Measurements from ENCODE around the gene SUN2. TPM values are rescaled to one million over a fixed set of nuclear protein-coding genes. Genes with fewer than 3 reads are reported as not detected.

SUN2 gene
- total and polyA plus RNA-seq, 2 of the 8 experiments (the other 6 are each of a cell fraction or from before 2014, with no cell fraction given), result 5.1 to 10.5 TPM

DNA sequence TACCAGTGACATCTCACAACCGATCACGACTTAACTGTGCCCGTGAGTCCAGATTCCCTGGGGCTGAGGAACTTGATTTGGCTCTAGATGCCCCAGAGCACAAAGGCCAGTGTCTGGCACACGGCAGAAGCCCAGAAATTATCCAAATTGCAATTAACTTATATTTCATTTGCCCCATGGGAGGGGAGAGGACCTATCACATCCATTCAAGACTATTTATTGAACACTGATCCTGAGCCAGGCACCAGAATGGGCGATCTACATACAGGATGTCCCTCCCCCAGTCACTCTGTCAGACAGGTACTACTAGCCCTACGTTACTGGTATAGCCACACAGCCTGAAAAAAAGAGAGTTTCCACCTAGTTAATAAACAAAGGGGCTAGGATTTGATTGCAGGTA lies 33.0 kb upstream of the SUN2 start:
- no peak overlapping the region for H2BK5ac ChIP-seq (ENCODE audit: low read depth, low read length)
- no peak overlapping the region for H2AK5ac ChIP-seq (ENCODE audit: low read depth, low read length)
- H3K4me1 ChIP-seq (replicated peaks in 1 of 4; ENCODE audit: control insufficient read depth in 3 of 4, insufficient read depth in 4 of 4, low read length in 3 of 4), result peaks cover 0 to 4% (median 0%) of the 10 kb centered on the region in 4 experiments; a peak in 2 of 7 replicates
- H3K27ac ChIP-seq (ENCODE audit: low read depth, low read length), result no peak overlapping the region
- no peak overlapping the region for H3K4ac ChIP-seq (replicated peaks; ENCODE audit: insufficient read length, low read depth, low read length)
- H3K4me3 ChIP-seq (ENCODE audit: extremely low read depth in 1 of 4, insufficient read depth in 2 of 4, low read depth in 3 of 4, low read length in 4 of 4), result no peak overlapping the region
- no peak overlapping the region for H4K8ac ChIP-seq (ENCODE audit: extremely low read depth, insufficient read depth, low read length)
- H3K79me1 ChIP-seq (ENCODE audit: low read depth, low read length), result no peaks in the 10 kb centered on the region
- H3K9me3 ChIP-seq (ENCODE audit: insufficient read depth in 2 of 2, low read depth in 1 of 2, low read length in 1 of 2), result no peaks in the 10 kb centered on the region
- H3K79me2 ChIP-seq (ENCODE audit: control insufficient read depth in 1 of 2, insufficient read depth in 2 of 2, low read length in 2 of 2), result no peaks in the 10 kb centered on the region
- H3K23ac ChIP-seq (ENCODE audit: insufficient read length), result no peak overlapping the region
- DNase-seq (ENCODE audit: low read depth in 1 of 2, low spot score in 2 of 2) (no peak), FAIRE-seq (no peak)
- no peak overlapping the region for H3K9ac ChIP-seq (replicated peaks in 1 of 4; ENCODE audit: extremely low read depth in 1 of 4, low read depth in 3 of 4, low read length in 3 of 4)
- H3K18ac ChIP-seq (ENCODE audit: extremely low read depth, low read length), result no peak overlapping the region
- H3K27me3 ChIP-seq (replicated peaks in 1 of 4; ENCODE audit: control insufficient read depth in 3 of 4, extremely low read depth in 1 of 4, insufficient read depth in 3 of 4, low read length in 3 of 4), result no peaks in the 10 kb centered on the region; a peak in 1 of 7 replicates
- POLR2A ChIA-PET (ENCODE audit: partially characterized antibody), result no interaction called here
- H3K56ac ChIP-seq (replicated peaks; ENCODE audit: insufficient read length, low read depth, low read length), result no peak overlapping the region
- H2BK120ac ChIP-seq (replicated peaks; ENCODE audit: low read depth, low read length), result no peak overlapping the region
- no peak overlapping the region for H3K14ac ChIP-seq (ENCODE audit: insufficient read length)
- H4K20me1 ChIP-seq (replicated peaks in 1 of 2; ENCODE audit: control insufficient read depth in 1 of 2, insufficient read depth in 2 of 2, low read length in 2 of 2), result peaks cover 0 to 3% of the 10 kb centered on the region in 2 experiments
- peaks cover 5% of the 10 kb centered on the region for H3K23me2 ChIP-seq (ENCODE audit: low read depth, low read length)
- H2BK12ac ChIP-seq (ENCODE audit: low read depth, low read length), result no peak overlapping the region
- no peaks in the 10 kb centered on the region for H3K36me3 ChIP-seq (ENCODE audit: control insufficient read depth in 2 of 4, insufficient read depth in 4 of 4, low read length in 3 of 4)
- H3K4me2 ChIP-seq (ENCODE audit: insufficient read depth in 1 of 2, low read depth in 2 of 2, low read length in 2 of 2), result no peak overlapping the region
- no peak overlapping the region for H2AFZ ChIP-seq (ENCODE audit: low read length)
- 88% methylated on average over 6 of the region's 6 CpGs; no CpG with 5 or more reads in 1 of the 2 experiments for WGBS, 2 experiments (ENCODE audit: extremely low coverage in 1 of 2, insufficient coverage in 1 of 2, insufficient read length in 1 of 2, insufficient replicate concordance in 2 of 2, low coverage in 1 of 2, low lambda C conversion rate in 2 of 2, missing lambda C conversion rate in 1 of 2)
- H4K5ac ChIP-seq (ENCODE audit: insufficient read length, low read depth, low read length), result no peak overlapping the region
- no peak overlapping the region for H2BK20ac ChIP-seq (ENCODE audit: low read length)
- no peak overlapping the region for H4K91ac ChIP-seq (replicated peaks; ENCODE audit: insufficient read length, low read length)
- H2BK15ac ChIP-seq (ENCODE audit: low read length), result no peak overlapping the region
- CTCF ChIA-PET (ENCODE audit: partially characterized antibody), result interaction anchor here (4.4 kb wide), 1 partner anchor 20 kb away, joined by 33 read pairs; no protein-coding TSS in a partner anchor
- no peak for TF ChIP-seq SP1 (IDR thresholded peaks at IDR 0.05; ENCODE audit: low read depth, low read length)
- no peak for TF ChIP-seq JUN (IDR thresholded peaks at IDR 0.05; ENCODE audit: low read depth, low read length)
- TF ChIP-seq KDM4A (IDR thresholded peaks at IDR 0.05; ENCODE audit: low read depth, low read length, severe bottlenecking), result no peak
- TF ChIP-seq GABPA (IDR thresholded peaks at IDR 0.05; ENCODE audit: borderline replicate concordance, insufficient read depth, low read length), result no peak
- TF ChIP-seq KDM5A (IDR thresholded peaks at IDR 0.05; ENCODE audit: low read length), result no peak
- TF ChIP-seq, protein P1, sequence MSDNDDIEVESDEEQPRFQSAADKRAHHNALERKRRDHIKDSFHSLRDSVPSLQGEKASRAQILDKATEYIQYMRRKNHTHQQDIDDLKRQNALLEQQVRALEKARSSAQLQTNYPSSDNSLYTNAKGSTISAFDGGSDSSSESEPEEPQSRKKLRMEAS (IDR thresholded peaks at IDR 0.05), result no peak
- TF ChIP-seq, protein P2, sequence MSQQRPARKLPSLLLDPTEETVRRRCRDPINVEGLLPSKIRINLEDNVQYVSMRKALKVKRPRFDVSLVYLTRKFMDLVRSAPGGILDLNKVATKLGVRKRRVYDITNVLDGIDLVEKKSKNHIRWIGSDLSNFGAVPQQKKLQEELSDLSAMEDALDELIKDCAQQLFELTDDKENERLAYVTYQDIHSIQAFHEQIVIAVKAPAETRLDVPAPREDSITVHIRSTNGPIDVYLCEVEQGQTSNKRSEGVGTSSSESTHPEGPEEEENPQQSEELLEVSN (IDR thresholded peaks at IDR 0.05), result no peak
- TF ChIP-seq, protein P3, sequence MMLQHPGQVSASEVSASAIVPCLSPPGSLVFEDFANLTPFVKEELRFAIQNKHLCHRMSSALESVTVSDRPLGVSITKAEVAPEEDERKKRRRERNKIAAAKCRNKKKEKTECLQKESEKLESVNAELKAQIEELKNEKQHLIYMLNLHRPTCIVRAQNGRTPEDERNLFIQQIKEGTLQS (IDR thresholded peaks at IDR 0.05; ENCODE audit: insufficient read depth, low read depth, low read length), result no peak
- TF ChIP-seq RXRA (IDR thresholded peaks at IDR 0.05; ENCODE audit: insufficient read depth, low read depth, low read length), result no peak
- TF ChIP-seq RFX5 (IDR thresholded peaks at IDR 0.05; ENCODE audit: borderline replicate concordance, low read depth, low read length), result no peak
- TF ChIP-seq EZH2 (IDR thresholded peaks at IDR 0.05; ENCODE audit: low read depth, low read length, severe bottlenecking), result no peak
- TF ChIP-seq BRCA1 (IDR thresholded peaks at IDR 0.05; ENCODE audit: low read depth, low read length), result no peak
- no peak for TF ChIP-seq TBP (IDR thresholded peaks at IDR 0.05; ENCODE audit: low read depth, low read length)
